ENCODE data around the gene ZNF728. TPM values are rescaled to one million over a fixed set of nuclear protein-coding genes. Genes with fewer than 3 reads are reported as not detected.
"Not testable (repeated sequence)": the region's sequence is repeated elsewhere in the genome, so short reads cannot be mapped to it uniquely, and the experiment has no call there.

ZNF728 gene
- total RNA-seq = 1 to 10 TPM; 1.4 to 4.3 (median 2.4) TPM

DNA sequence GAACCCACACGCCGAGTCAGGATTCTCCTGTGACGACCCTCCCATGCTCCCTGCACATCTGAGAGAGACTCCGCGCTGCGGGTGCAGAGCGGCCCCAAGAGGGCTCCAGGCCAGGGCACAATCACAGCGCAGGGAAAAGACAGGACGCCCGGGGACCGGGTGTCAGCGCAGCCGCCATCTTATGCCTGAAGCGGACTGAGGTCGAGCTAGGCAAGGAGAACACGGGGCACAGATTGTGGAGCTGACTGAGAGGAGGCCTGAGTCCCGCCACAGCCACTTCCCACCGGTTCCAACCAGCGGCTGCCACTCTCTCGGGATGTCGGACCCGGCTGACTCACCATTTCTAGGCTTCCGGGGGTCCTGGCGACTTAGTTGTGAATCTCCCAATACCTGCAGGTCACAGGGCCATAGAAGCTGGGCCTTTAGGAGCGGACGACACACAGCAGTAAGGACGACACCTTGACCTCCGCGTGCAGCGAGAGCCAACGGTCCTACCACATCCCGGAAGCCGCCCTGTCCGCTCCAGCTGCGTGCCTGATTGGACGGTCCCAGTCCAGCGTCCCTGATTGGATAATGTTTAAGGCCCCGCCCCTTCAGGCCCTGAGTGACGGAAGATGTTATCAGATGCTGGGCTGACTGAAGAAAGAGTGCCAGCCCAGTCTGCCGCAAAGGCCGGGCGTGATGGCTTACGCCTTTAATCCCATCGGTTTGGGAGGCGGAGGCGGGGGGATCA, at the start of gene ZNF728:
Gene ZNF728 (minus strand): TSS at position 487 of the 733 bp plus-strand sequence. CDS start 146 bp downstream, at position 341.
- ATAC-seq (ENCODE audit: low FRiP score) = peak; percentile 81

DNA sequence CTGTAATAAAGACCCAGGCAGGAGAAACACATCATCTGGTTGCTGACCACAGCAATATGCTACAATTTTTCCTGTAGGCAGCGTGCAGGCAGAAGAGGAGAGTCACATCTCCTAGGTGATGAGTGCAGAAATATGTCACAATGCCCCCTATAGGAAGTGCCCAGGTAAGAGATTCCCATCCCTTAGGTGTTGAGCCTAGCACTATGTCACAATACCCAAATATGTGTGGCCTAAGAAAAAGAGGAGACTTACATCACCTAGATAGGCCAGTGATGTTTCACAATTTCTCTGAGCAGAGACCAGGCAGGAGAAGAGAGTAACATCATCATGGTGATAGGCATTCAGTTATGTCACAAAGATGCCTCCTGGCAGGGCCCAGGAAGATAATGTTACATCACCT, 49.4 kb upstream of the ZNF728 start:
- ATAC-seq (ENCODE audit: low FRiP score) (no peak), DNase-seq (ENCODE audit: low spot score) (no peak)
- TF ChIP-seq, protein P1, sequence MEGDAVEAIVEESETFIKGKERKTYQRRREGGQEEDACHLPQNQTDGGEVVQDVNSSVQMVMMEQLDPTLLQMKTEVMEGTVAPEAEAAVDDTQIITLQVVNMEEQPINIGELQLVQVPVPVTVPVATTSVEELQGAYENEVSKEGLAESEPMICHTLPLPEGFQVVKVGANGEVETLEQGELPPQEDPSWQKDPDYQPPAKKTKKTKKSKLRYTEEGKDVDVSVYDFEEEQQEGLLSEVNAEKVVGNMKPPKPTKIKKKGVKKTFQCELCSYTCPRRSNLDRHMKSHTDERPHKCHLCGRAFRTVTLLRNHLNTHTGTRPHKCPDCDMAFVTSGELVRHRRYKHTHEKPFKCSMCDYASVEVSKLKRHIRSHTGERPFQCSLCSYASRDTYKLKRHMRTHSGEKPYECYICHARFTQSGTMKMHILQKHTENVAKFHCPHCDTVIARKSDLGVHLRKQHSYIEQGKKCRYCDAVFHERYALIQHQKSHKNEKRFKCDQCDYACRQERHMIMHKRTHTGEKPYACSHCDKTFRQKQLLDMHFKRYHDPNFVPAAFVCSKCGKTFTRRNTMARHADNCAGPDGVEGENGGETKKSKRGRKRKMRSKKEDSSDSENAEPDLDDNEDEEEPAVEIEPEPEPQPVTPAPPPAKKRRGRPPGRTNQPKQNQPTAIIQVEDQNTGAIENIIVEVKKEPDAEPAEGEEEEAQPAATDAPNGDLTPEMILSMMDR (IDR thresholded peaks at IDR 0.05) = no peak

More for the DNA sequence above, at the start of gene ZNF728:
- TF ChIP-seq, protein P1 (IDR thresholded peaks at IDR 0.05) = no peak
- peak; percentile 50 for DNase-seq (ENCODE audit: low spot score)

DNA sequence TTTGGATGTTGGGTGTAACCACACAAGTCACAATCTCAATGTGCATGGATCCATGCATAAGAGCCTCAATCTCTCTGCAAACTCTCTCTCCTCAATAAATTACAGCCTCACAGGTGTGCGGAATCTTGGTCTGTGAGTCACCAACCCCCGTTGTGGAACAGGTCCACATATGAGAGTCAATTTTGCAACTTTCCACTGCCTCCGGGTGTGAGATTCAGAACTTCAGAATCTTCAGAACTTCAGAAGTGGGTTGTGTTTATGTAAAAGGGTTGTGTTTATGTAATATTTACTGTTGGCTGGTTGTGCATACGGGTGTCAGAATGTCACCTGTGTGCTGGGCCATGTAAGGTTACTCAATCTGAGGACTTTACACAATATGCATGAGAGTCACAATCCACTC, 46.3 kb upstream of the ZNF728 start:
- DNase-seq (ENCODE audit: low spot score) = no peak
- TF ChIP-seq, protein P1 (IDR thresholded peaks at IDR 0.05) = no peak
- ATAC-seq (ENCODE audit: low FRiP score) = no peak

- ATAC-seq (ENCODE audit: low FRiP score) = no peak
These were observed 43.8 kb upstream of the ZNF728 start for GRCh38 chr19:23046743-23047142.

DNA sequence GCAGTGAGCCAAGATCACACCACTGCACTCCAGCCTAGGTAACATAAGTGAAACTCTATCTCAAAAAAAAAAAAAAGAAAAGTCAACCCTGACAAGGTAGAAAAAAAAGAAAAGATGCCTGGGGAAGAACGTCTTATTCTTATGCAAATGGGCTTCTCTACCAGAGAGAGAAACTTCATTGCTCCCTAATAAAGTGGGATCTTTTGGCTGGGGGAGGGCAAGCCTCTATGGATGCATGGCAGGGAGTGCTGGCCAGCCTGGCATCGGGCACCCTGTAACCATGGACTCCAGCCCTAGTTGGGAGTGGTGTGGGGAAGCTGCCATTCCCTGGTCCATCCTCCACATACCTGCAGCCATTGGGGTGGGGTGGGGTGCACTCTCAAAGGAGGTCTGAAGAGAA, 30.7 kb upstream of the ZNF728 start:
- TF ChIP-seq, protein P1 (IDR thresholded peaks at IDR 0.05) = no peak
- DNase-seq (ENCODE audit: low spot score) (no peak), ATAC-seq (ENCODE audit: low FRiP score) (no peak)

More at GRCh38 chr19:23046743-23047142, 43.8 kb upstream of the ZNF728 start:
- TF ChIP-seq, protein P1 (IDR thresholded peaks at IDR 0.05) = no peak
- DNase-seq (ENCODE audit: low spot score) = no peak

DNA sequence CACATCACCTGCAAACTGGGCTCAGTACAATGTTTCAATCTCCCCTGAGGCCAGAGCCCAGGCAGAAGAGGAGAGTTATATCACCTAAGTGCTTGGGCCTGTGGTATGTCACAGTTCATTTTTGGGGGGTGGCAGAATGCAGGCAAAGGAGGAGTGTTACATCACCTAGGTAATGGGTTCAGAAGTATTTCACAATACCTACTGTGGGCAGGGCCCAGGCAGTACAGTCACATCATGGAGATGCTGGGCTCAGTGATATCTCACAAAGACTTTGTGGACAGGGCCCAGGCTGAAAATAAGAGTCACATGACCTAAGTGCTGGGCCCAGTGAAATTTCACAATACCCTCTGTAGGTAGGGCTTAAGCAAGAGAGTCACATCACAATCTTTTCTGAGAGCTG, 12.7 kb upstream of the ZNF728 start:
- DNase-seq (ENCODE audit: low spot score) (no peak), ATAC-seq (ENCODE audit: low FRiP score) (no peak)
- TF ChIP-seq, protein P1 (IDR thresholded peaks at IDR 0.05) = no peak

- DNase-seq (ENCODE audit: low spot score); ATAC-seq (ENCODE audit: low FRiP score): not testable (repeated sequence)
These were observed 8.0 kb downstream of the ZNF728 start for GRCh38 chr19:22994957-22995356.

All from omental fat pad (tissue), 4 donors.